NCI-H2107 (cell line): ENCODE data around the gene RGS3.

Experiments used
- DNase-seq: peaks from one replicate; lab custom pipeline; 2025; lab: John Stamatoyannopoulos, UW

Gene RGS3

DNA sequence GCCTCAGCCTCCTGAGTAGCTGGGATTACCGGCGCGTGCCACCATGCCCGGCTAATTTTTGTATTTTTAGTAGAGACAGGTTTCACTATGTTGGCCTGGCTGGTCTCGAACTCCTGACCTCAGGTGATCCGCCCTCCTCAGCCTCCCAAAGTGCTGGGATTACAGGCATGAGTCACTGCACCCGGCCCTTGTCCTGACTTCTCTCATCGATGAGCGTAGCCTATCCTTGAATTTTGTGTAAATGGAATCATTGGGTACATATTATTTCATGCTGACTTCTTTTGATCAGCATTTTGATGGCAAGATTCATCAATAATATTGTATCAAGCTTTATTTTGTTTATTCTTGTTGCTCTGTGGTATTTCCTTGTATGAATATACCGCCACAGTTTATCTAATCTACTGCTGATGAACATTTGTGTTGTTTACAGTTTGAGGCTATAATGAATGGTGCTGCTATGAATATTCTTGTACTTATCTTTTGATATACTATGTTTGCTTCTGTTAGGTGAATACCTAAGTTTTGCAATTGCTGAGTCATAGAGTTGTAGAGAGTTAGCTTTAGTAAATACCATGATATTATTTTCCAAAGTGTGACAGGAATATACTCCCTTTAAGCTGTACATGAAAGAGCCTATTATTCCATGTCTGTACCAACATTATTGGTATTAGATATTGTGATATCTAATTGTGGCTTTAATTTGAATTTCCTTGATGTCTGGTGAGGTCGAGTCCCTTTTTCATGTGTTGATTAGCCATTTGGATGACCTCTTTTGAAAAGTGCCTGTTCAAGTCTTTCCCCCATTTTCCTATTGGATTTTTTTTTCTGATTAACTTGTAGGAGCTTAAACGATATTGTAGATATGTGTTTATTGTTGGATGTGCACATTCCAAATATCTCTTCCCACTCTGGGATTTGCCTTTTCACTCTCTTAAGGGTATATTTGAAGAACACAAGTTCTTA lies 107.5 kb downstream of the RGS3 start:
- DNase-seq, result no peak

DNA sequence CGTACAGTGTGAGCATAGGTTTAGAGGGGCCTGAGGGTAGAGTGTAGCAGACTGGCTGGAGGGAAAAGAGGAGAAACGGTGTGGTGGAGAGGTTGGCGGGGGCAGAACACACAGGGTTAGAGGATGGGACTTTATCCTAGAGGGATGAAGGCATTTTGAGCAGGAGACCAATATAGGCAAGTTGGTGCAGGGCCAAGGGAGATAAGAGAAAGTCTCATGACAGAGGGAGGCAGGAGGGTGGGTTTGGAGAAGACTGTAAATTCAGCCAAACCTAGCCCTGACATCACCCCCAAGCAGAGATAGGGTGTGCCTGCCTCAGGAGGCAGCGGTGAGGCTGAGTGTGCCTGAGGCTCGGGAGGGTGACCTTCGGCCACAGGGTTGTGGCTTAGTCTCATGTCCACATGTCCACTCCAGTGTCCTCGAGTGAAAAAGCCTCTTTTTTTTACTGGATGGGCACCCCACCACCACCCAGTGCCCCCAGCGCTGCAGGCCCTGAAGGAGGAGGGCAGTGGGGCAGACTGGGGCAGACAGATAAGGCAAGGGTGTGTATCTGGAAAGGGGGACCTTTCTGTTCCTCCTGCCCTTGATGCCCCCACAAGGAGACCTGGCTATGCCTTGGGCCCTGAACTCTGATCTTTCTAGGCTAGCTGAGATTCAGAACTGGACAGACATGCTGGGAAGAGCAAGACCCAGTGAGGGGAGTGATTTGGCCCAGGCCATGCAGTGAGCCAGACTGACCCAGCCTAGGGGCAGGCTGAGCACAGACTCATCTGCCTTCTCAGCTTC lies 108.7 kb downstream of the RGS3 start:
- no peak for DNase-seq

DNA sequence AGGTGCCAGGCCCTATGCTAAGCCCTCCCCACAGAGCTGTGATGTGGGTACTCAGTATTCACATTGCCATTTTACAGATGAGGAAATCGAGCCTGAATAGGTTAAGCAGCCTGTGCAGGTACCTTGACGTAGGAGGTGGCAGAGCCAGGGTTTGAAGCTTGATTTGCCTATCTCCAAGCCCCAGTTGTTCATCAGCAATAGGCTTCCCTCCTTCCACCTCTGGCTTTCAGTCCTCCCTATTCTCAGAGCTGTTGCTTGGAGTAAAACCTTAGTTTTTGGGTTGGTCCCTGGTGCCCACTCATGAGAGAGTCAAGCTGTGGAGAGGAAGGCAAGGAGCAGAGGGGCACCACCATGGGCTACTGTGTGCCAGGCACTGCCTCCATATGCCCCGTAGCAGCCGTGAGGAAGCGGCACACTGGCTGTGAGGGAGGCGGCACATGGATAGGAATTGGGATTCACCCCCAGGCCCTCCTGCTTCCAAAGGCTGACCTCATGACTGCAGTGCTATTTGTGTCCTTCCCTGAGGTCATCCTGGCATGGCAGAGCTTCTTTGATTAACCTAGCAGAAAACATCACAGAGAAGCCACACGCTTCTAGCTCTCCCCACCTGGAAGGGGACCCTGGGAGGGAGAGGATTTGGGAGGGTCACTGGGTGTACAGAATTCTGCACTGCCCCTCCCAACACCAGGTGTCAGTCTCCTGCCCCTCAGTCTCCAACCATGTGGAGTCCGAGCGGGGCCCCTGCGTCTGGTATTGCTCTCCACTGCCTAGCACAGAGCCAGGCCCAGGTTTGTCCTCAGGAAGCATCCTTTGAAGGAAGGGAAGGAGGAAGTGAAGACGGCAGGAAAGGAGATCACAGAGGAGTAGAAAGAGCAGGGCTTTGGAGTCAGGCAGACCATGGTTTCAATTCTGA lies 109.8 kb downstream of the RGS3 start:
- no peak for DNase-seq

DNA sequence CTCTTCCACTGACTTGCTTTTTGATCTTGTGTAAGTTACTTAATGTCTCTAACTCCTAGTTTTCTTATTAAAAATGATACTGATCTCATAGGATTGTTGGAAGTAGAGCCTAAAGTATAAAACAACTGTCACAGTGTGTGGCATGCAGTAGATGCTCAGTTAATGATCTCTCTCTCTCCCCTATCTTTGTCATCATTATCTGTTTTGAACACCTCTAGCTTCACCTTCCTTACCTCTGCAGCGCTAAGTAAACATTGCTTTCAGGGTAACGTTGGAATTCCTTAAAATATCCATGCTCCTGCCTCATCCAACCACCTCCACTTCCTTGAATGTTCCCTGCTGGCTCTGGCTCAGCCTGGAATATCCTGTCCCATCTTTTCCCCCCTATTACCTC lies 110.4 kb downstream of the RGS3 start:
- DNase-seq, result no peak

DNA sequence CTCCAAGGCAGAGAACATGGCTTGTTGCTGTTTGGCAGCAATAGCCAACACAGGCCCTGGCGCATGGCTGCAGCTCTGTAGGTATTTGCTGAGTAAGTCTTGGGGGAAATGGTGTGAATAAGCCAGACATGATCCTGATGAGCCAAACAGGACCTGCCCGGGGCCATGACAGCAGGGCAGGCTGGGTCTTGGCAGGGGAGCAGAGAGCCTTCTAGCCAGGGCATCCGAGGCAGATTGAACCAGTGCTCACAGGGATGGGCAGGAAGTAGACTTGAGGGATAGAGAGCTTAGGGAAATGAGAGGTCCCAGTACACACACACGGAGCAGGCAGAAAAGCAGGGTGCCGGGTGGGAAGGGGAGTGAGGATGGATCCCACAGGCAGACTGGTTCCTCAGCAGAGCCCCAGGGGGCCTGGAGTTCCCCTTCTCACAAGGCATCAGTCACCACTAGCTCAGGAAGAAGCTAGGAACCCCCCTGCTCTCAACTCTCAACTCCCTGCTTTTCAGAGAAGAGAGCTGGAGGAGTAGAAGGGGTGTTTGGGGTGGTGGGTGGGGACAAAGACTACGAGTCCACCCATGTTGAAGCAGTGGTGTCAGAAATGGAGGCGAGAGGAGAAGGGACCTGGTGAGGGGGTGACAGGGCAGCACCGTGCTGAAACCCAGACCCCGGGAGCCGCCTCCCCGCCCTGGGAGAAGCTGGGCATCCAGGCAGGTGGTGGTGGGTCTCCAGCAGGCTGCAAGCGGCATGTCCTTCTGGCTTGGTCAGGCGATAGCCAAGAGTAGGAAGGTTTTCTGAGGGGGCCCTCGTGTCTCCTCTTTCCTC lies 111.1 kb downstream of the RGS3 start:
- no peak for DNase-seq

DNA sequence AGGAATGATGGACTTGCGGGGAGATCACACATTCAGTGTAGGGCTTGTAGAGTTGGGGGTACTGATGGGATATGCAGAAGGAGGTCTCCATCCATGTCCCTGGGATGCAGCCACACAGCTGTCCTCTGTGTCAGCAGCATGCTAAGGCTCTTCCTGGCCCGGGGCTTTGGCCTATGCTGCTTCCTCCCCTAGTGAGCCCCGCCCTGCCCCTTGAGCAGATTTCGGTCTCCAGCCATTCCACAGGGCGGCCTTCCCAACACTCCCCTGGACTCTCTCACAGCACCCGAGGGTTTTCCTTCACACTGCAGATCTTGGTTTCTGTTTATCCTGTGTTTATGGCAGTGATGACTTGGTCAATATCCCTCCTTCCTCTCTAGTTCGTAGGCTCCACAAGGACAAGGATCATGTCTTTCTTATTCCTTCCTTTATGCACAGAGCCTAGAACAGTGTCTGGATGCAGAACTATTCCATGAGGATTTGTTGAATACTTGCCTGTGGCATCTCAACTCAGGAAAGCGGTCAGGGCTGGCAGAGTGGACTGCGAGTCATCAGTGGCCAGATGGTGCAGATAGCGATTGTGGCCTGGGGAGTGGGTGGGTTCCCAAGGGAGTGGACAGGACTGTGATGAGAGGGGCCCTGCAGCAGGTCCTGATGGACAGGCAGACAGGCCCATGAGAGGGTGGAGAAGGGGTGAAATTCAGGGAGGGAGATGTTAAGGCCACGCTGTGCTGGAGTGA lies 114.2 kb downstream of the RGS3 start:
- DNase-seq, result no peak

DNA sequence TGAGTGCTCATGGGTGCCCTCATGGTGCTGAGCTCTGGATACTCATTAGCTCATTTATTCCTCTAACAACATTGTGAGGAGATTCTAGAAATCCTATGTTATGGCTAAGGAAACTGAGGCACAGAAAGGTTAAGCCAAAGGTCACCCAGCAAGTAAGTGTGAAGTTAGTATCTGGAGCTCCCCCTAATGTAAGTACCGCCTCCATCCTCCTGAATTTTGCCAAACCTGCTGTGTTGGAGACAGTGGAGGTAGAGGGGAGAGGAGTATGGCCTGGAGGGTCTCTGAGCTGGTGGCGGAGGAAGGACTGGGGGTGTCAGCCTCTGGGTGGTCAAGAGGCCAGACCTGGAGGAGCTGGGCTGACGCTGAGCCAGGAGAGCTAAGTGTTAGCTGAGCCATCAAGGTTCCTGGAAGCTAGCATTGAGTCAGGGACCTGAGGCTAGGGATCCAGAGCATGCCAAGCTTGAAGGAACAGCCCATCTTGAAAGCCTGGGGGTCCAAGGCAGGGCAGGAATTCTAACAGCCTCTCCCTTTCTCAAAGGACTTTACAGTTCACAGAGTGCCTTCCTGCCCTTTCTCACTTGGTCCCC lies 114.8 kb downstream of the RGS3 start:
- no peak for DNase-seq

DNA sequence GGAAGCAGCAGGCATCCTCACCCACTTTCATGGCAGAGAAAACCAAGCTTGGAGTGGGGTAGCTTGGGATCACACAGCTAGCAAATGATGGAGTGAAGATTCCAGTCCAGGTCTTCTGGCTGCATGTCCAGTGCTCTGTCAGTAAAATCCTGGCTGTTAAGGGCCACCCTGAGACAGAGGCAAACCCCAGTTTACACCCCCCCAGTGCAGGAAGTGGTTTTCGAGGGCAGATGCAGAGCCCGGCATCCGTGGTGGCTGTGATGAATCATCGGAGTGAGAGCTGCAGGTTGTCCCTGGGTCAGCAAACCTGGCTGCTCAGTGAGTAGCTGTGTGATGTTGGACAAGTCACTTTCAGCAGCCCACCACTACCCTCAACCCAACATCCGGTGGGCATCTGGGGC lies 115.4 kb downstream of the RGS3 start:
- DNase-seq, result no peak

DNA sequence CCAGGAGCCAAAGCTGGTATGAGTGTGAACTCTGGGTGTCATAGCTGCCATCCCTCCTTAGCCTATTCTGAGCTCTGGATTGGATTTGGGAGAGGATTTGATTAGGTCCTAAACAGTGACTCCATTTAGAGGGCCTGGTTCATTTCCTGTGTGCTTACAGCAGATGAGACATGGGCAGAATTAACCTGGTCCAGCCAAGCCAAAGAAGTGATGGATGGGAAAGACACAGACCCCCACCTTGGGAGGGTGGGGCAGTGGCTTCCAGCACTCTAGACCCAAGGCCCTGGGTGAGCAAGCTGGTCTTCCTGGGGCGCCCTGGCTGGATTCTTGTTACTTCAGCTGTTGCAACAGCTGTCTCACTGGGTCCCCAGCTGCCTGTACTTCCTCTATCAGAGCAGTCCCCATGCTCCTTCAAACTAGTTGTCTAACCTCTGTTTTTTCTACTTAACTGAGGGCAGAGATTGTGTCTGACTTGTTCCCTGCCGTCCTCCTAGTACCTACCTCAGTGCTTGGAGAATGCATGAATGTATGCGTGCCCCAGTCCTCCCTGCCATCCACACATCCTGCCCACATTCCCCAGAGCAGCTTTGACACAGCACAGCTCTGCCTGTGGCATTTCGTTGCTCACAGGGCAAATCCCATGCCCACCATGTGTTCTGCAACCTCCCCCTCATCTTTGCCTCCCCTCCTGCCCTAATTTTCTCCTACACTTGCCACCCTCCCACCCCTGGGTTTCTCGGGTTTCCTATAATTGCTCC lies 115.9 kb downstream of the RGS3 start:
- no peak for DNase-seq

DNA sequence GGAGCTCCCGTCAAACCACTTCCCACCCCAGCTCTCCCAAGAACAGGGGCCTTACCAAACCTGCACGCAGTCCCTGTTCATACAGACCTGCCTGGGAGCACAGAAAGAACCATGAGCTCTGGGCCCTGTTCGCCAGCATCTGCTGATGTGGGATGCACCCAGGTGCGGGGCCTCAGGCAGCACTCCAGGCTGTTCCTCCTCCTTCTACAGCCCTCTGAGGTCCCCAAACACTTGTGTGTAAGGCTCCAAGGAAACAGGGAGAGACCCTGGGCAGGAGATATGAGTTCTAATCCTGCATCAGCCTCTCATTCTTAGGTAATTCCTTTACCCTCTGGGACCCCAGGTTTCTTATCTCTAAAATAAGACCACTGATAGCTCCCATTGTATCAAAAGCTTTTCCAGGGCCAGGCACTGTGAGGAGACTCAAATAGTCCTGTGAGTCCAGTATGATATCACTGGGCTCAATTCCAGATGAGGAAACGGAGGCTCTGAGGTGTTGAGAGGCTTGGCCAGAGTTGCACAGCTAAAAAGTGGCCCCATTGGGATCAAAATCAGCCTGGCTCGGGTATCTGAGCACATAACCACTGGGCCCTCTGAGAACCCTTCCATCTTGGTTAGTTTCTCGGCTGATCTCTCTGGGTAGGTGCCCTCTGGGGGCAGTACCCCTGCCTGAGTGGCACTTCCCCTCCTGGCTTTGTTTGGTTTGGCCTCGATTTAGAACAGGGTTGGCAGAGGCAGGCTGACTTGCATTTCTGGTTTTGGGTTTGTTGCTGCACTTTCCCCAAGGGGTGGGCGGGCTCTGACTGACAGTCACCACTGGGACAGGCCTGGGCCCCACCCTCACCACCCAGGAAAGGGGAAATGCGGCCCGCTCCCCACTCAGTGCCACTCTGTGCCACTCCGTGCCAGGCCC lies 116.8 kb downstream of the RGS3 start:
- no peak for DNase-seq

DNA sequence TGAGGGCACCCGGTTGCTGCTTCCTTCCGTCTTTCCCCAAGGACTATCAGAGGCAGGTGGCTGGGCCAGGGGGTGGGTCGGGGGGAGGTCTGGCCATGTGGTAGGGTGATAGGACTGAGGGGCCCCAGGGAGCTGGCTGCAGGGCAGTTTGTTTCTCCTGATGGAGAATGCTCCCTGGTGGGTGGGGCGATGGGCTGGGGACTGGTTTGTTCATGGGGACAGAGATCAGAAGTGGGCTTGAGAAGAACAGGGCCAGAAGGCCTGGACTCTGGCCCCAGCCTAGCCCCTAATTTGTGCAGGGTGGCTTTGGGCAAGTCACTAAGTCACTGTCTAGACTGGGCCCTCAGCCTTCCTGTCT lies 117.4 kb downstream of the RGS3 start:
- no peak for DNase-seq

DNA sequence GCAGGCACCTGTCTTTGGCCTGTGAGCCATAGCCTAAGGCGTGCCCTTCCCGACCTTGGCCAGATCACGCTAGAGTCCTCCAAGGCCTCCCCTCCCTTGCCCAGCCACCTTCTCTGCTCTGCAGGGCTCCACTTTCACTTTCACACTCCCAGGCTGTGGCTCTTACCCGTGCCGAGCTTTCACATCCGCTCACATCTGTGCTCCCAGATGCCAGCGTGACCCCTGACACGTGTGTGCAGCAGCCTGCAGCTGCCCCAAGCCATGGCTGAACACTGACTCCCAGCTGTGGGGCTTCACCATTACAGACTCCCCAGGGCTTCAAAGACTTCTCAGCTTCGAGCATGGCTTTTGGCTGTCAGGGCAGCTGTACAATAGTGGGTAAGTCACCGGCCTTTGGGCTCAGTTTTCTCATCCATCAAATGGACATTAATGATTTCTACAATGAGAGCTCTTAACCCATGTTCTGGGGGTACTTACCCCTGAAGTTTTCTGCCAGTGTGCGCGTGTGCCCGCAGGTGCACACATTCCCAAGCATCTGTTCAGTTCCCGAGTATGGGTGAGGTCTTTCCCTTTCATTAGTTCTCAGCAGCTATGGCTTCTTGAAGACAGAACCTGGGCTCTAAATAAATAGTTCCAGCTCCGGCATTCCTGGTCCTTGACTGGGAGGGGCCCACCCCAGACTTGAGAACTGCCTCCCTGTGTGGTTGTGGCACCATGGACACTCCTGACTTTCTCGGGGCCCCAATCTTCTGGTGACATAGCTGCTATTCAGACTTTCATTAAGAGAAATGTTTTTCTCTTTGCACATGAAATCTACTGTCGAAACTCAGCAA lies 118.6 kb downstream of the RGS3 start:
- DNase-seq, result no peak

DNA sequence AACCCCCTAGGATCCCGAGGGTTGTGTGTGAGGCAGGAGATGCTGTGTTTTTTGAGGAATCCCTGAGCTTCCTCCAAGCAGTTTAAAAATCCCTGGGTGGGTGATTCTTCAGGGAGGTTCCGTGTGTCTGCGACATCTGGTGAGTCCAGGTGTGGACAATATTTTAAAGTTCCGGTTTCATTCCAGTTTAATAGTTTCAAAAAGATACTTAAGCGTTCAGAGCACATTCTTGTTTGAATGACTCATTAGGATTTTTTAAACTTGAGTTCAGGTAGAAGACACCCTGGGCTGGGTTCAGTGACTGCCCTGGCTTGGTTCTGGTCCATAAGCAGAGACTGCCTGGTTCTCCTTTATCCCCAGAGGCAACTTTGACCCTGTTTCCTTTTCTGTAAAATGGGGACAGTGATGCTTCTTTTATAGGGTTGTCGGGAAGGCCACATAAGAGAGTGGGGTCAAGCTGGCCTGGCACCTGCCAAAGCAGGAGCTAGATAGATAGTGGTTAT lies 119.2 kb downstream of the RGS3 start:
- no peak for DNase-seq

DNA sequence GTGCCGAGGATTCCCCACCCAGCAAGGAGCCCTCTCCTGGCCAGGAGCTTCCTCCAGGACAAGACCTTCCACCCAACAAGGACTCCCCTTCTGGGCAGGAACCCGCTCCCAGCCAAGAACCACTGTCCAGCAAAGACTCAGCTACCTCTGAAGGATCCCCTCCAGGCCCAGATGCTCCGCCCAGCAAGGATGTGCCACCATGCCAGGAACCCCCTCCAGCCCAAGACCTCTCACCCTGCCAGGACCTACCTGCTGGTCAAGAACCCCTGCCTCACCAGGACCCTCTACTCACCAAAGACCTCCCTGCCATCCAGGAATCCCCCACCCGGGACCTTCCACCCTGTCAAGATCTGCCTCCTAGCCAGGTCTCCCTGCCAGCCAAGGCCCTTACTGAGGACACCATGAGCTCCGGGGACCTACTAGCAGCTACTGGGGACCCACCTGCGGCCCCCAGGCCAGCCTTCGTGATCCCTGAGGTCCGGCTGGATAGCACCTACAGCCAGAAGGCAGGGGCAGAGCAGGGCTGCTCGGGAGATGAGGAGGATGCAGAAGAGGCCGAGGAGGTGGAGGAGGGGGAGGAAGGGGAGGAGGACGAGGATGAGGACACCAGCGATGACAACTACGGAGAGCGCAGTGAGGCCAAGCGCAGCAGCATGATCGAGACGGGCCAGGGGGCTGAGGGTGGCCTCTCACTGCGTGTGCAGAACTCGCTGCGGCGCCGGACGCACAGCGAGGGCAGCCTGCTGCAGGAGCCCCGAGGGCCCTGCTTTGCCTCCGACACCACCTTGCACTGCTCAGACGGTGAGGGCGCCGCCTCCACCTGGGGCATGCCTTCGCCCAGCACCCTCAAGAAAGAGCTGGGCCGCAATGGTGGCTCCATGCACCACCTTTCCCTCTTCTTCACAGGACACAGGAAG lies 120.2 kb downstream of the RGS3 start:
- no peak for DNase-seq

DNA sequence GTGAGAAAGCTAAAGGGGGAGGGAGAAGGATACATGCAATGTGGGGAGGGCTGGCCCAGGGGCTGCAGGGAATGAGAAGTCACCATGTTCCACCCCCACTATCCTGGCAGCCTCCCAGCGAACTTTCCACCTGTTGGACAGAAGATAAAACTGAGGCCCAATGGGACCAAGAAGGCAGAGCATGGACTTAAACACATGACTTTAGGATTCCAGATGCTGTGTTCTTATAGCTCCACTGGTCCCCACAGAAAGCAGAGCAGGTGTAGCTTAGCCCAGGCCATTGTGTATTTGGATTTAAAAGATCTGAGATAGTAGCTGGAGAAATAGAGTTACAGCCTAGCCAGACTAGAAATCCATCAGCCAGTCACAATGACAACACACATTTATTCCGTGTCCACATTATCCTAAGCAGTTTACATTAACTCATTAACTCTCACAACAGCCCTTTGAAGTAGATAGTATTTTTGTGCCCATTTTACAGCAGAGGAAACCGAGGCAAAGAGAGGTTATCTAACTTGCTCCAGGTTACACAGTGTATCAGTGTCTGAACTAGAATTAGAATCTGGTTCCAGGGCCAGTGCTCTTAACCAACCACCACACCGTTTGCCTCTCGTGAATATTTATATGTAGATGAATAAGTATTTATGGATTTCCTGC lies 121.0 kb downstream of the RGS3 start:
- DNase-seq, result no peak

DNA sequence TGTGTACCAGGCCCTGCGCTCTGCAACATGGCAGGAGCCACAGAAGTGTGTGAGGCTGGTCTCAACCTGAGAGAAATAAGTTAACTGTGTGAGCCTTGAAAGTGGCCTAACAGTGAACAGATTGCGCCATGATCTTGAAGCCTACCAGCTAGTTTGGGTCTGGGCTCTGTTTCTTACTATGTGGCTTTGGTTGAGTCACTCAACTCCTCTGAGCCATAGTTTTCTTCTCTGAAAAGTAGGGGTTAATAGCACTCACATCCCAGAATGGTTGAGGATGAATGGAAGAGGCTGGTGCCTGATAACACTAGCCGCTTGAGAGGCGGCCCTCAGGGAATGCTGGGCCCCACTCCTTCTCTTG lies 121.5 kb downstream of the RGS3 start:
- DNase-seq, result no peak
